Duodenal mucosa (tissue), 2 donors: ENCODE results near the gene AFF3.

ENCODE experiments used
- H3K27ac ChIP-seq: one replicate; pipeline ENCODE4 v1.7.0; 2013; ENCODE audit warnings: low read depth, low read length
- H3K27me3 ChIP-seq, 2 donors: one replicate each; pipeline ENCODE4 v1.7.0; 2013; ENCODE audit warnings: low read length in 2 of 2, control low read depth in 1 of 2; ENCODE audit not compliant: insufficient read depth in 2 of 2, control insufficient read depth in 1 of 2
- H3K36me3 ChIP-seq, 2 donors: one replicate each; pipeline ENCODE4 v1.7.0; 2013; ENCODE audit warnings: low read length in 2 of 2, control low read depth in 1 of 2; ENCODE audit not compliant: insufficient read depth in 2 of 2, control insufficient read depth in 1 of 2
- H3K4me1 ChIP-seq, 2 donors: one replicate each; pipeline ENCODE4 v1.7.0; 2013; ENCODE audit warnings: low read length in 2 of 2, control low read depth in 1 of 2; ENCODE audit not compliant: insufficient read depth in 2 of 2, control insufficient read depth in 1 of 2
- H3K4me3 ChIP-seq, 2 donors: one replicate each; pipeline ENCODE4 v1.7.0; 2013; ENCODE audit warnings: low read length in 2 of 2, low read depth in 1 of 2
- H3K9ac ChIP-seq, 2 donors: one replicate each; pipeline ENCODE4 v1.7.0; 2013; ENCODE audit warnings: low read length in 2 of 2, low read depth in 1 of 2
- H3K9me3 ChIP-seq, 2 donors: one replicate each; pipeline ENCODE4 v1.7.0; 2013; ENCODE audit warnings: low read length in 2 of 2, control low read depth in 1 of 2; ENCODE audit not compliant: control insufficient read depth in 1 of 2

AFF3 gene

GRCh38 chr2:99617811-99618210 is 524.6 kb downstream of the AFF3 start:
- Histone ChIP-seq H3K27me3 (no peaks in the 10 kb centered on the region), H3K4me3 (no peak overlapping the region), H3K9me3 (no peaks in the 10 kb centered on the region), H3K36me3 (no peaks in the 10 kb centered on the region), H3K4me1 (no peaks in the 10 kb centered on the region), H3K27ac (no peak overlapping the region), H3K9ac (no peak overlapping the region)

- H3K27me3 ChIP-seq, result no peaks in the 10 kb centered on the region
- no peak overlapping the region for H3K4me3 ChIP-seq
- no peak overlapping the region for H3K27ac ChIP-seq
- H3K9me3 ChIP-seq, result no peaks in the 10 kb centered on the region
- no peaks in the 10 kb centered on the region for H3K36me3 ChIP-seq
- H3K9ac ChIP-seq, result no peak overlapping the region
- no peaks in the 10 kb centered on the region for H3K4me1 ChIP-seq
Observed at GRCh38 chr2:99615247-99615771, 527.1 kb downstream of the AFF3 start.

GRCh38 chr2:99613980-99614379 is 528.4 kb downstream of the AFF3 start:
- Histone ChIP-seq H3K27ac (no peak overlapping the region), H3K36me3 (no peaks in the 10 kb centered on the region), H3K4me1 (no peaks in the 10 kb centered on the region), H3K27me3 (no peaks in the 10 kb centered on the region), H3K4me3 (no peak overlapping the region), H3K9me3 (no peaks in the 10 kb centered on the region), H3K9ac (no peak overlapping the region)

GRCh38 chr2:99611786-99612185 is 530.6 kb downstream of the AFF3 start:
- H3K9me3 ChIP-seq, result no peaks in the 10 kb centered on the region
- no peaks in the 10 kb centered on the region for H3K36me3 ChIP-seq
- H3K27ac ChIP-seq, result no peak overlapping the region
- H3K4me1 ChIP-seq, result no peaks in the 10 kb centered on the region
- H3K4me3 ChIP-seq, result no peak overlapping the region
- no peaks in the 10 kb centered on the region for H3K27me3 ChIP-seq
- no peak overlapping the region for H3K9ac ChIP-seq

- H3K36me3 ChIP-seq, result no peaks in the 10 kb centered on the region
- no peak overlapping the region for H3K27ac ChIP-seq
- no peaks in the 10 kb centered on the region for H3K9me3 ChIP-seq
- H3K4me3 ChIP-seq, result no peak overlapping the region
- H3K27me3 ChIP-seq, result no peaks in the 10 kb centered on the region
- no peak overlapping the region for H3K9ac ChIP-seq
- H3K4me1 ChIP-seq, result no peaks in the 10 kb centered on the region
Observed at GRCh38 chr2:99611034-99611433, 531.4 kb downstream of the AFF3 start.

GRCh38 chr2:99609851-99610381 is 532.5 kb downstream of the AFF3 start:
- no peaks in the 10 kb centered on the region for H3K9me3 ChIP-seq
- H3K27ac ChIP-seq, result no peak overlapping the region
- H3K4me1 ChIP-seq, result no peaks in the 10 kb centered on the region
- H3K4me3 ChIP-seq, result no peak overlapping the region
- no peaks in the 10 kb centered on the region for H3K36me3 ChIP-seq
- no peak overlapping the region for H3K9ac ChIP-seq
- no peaks in the 10 kb centered on the region for H3K27me3 ChIP-seq

- Histone ChIP-seq H3K36me3 (no peaks in the 10 kb centered on the region), H3K9ac (no peak overlapping the region), H3K9me3 (no peaks in the 10 kb centered on the region), H3K4me3 (no peak overlapping the region), H3K27me3 (no peaks in the 10 kb centered on the region), H3K27ac (no peak overlapping the region), H3K4me1 (no peaks in the 10 kb centered on the region)
Observed at GRCh38 chr2:99608861-99609260, 533.5 kb downstream of the AFF3 start.

GRCh38 chr2:99607861-99608491 is 534.4 kb downstream of the AFF3 start:
- Histone ChIP-seq H3K4me3 (no peak overlapping the region), H3K9me3 (no peaks in the 10 kb centered on the region), H3K27me3 (no peaks in the 10 kb centered on the region), H3K4me1 (no peaks in the 10 kb centered on the region), H3K9ac (no peak overlapping the region), H3K27ac (no peak overlapping the region), H3K36me3 (no peaks in the 10 kb centered on the region)

- H3K4me1 ChIP-seq, result no peaks in the 10 kb centered on the region
- H3K4me3 ChIP-seq, result no peak overlapping the region
- H3K27me3 ChIP-seq, result no peaks in the 10 kb centered on the region
- no peak overlapping the region for H3K9ac ChIP-seq
- no peak overlapping the region for H3K27ac ChIP-seq
- no peaks in the 10 kb centered on the region for H3K9me3 ChIP-seq
- H3K36me3 ChIP-seq, result no peaks in the 10 kb centered on the region
Observed at GRCh38 chr2:99607454-99607853, 534.9 kb downstream of the AFF3 start.

GRCh38 chr2:99605036-99605435 is 537.4 kb downstream of the AFF3 start:
- H3K4me1 ChIP-seq, result no peaks in the 10 kb centered on the region
- no peaks in the 10 kb centered on the region for H3K9me3 ChIP-seq
- no peaks in the 10 kb centered on the region for H3K36me3 ChIP-seq
- no peak overlapping the region for H3K9ac ChIP-seq
- no peak overlapping the region for H3K4me3 ChIP-seq
- peaks cover 0 to 6% of the 10 kb centered on the region in 2 donors for H3K27me3 ChIP-seq
- no peak overlapping the region for H3K27ac ChIP-seq
